GM12875 (cell line): ENCODE data around the gene GPR107.

ENCODE experiments used
- H3K4me3 ChIP-seq: one replicate; pipeline ENCODE4 v1.5.1; 2011; ENCODE audit warnings: low read depth, low read length, control low read depth
- CTCF ChIP-seq: IDR thresholded peaks from 2 replicates; pipeline ENCODE4 v1.5.1; 2011; ENCODE audit warnings: low read depth, mild to moderate bottlenecking, control low read depth, inconsistent platforms, low read length, moderate library complexity, borderline replicate concordance; ENCODE audit not compliant: insufficient read depth

Gene GPR107

GRCh38 chr9:130185017-130185416 is 131.3 kb downstream of the GPR107 start:
- no peak overlapping the region for H3K4me3 ChIP-seq
- no peak for TF ChIP-seq CTCF

- H3K4me3 ChIP-seq, result no peak overlapping the region
- no peak for TF ChIP-seq CTCF
Observed at GRCh38 chr9:130185490-130186031, 131.9 kb downstream of the GPR107 start.

GRCh38 chr9:130186051-130186450 is 132.3 kb downstream of the GPR107 start:
- TF ChIP-seq CTCF, result no peak
- no peak overlapping the region for H3K4me3 ChIP-seq

- TF ChIP-seq CTCF, result no peak
- no peak overlapping the region for H3K4me3 ChIP-seq
Observed at GRCh38 chr9:130186839-130187522, 133.3 kb downstream of the GPR107 start.

GRCh38 chr9:130187523-130187846 is 133.8 kb downstream of the GPR107 start:
- TF ChIP-seq CTCF, result no peak
- H3K4me3 ChIP-seq, result no peak overlapping the region

- TF ChIP-seq CTCF, result no peak
- H3K4me3 ChIP-seq, result no peak overlapping the region
Observed at GRCh38 chr9:130188860-130189481, 135.3 kb downstream of the GPR107 start.
